ENCODE results near the gene FSIP2. TPM values are rescaled to one million over a fixed set of nuclear protein-coding genes. Genes with fewer than 3 reads are reported as not detected.

FSIP2 gene
- total and polyA plus RNA-seq, 2 donors (not counting 1 experiment from before 2014, with no cell fraction given), result 0.01 to 0.54 TPM

DNA sequence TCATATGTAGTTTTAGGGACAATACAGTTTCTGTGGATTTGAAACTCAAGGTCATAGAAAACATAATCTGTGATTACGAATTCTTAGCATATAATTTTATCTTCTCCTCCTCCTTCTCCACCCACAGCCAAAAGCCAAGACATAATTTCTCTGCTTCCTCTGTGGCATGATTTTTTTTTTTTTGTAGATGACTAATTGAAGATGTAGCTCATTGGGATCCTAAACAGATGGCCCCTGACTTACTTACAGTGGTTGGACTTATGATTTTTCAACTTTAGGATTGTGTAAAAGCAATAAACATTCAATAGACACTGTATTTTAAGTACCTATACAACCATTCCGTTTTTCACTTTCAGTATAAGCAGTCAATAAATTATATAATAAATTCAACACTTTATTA, 42.3 kb downstream of the FSIP2 start:
- no peaks in the 10 kb centered on the region for H3K36me3 ChIP-seq (replicated peaks in 1 of 2; ENCODE audit: control extremely low read depth in 1 of 2, control insufficient read depth in 1 of 2, extremely low read depth in 1 of 2, insufficient read depth in 2 of 2, low read length in 1 of 2)
- no peaks in the 10 kb centered on the region for H3K4me1 ChIP-seq (ENCODE audit: control insufficient read depth in 2 of 2, insufficient read depth in 2 of 2, low read length in 2 of 2)
- no peaks in the 10 kb centered on the region for H3K27me3 ChIP-seq (replicated peaks in 1 of 4; ENCODE audit: control extremely low read depth in 1 of 4, control insufficient read depth in 3 of 4, insufficient read depth in 4 of 4, low read length in 3 of 4)
- H3K27ac ChIP-seq (ENCODE audit: low read length in 2 of 2), result no peak overlapping the region
- intact Hi-C loops (cut with micrococcal nuclease), result no loop called here
- no peaks in the 10 kb centered on the region for H4K20me1 ChIP-seq (ENCODE audit: control insufficient read depth, insufficient read depth, low read length, poor library complexity, severe bottlenecking)
- TF ChIP-seq, protein P1, sequence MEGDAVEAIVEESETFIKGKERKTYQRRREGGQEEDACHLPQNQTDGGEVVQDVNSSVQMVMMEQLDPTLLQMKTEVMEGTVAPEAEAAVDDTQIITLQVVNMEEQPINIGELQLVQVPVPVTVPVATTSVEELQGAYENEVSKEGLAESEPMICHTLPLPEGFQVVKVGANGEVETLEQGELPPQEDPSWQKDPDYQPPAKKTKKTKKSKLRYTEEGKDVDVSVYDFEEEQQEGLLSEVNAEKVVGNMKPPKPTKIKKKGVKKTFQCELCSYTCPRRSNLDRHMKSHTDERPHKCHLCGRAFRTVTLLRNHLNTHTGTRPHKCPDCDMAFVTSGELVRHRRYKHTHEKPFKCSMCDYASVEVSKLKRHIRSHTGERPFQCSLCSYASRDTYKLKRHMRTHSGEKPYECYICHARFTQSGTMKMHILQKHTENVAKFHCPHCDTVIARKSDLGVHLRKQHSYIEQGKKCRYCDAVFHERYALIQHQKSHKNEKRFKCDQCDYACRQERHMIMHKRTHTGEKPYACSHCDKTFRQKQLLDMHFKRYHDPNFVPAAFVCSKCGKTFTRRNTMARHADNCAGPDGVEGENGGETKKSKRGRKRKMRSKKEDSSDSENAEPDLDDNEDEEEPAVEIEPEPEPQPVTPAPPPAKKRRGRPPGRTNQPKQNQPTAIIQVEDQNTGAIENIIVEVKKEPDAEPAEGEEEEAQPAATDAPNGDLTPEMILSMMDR (IDR thresholded peaks at IDR 0.05), result no peak
- TF ChIP-seq EZH2 (IDR thresholded peaks at IDR 0.05; ENCODE audit: borderline replicate concordance, insufficient read depth, low read depth, low read length, poor library complexity, severe bottlenecking), result no peak
- WGBS (ENCODE audit: insufficient coverage), result no CpG with 5 or more reads among the region's 2 CpGs
- Mint-ChIP-seq H3K27ac (no peak overlapping the region), H3K4me1 (no peaks in the 10 kb centered on the region), H3K9me3 (ENCODE audit: insufficient read depth) (no peaks in the 10 kb centered on the region), H3K4me3 (no peak overlapping the region), H3K27me3 (no peaks in the 10 kb centered on the region)
- ChIA-PET CTCF (no interaction called here), POLR2A (no interaction called here)
- DNase-seq, result no peak
- no peaks in the 10 kb centered on the region for H3K79me2 ChIP-seq (ENCODE audit: control insufficient read depth, insufficient read depth, low read length)
- H3K9ac ChIP-seq (ENCODE audit: low read length), result no peak overlapping the region
- no peak for ATAC-seq (ENCODE audit: low read depth)
- no peak overlapping the region for H3K4me3 ChIP-seq (ENCODE audit: control extremely low read depth in 1 of 5, extremely low read depth in 1 of 5, insufficient read depth in 1 of 5, low read depth in 2 of 5, low read length in 4 of 5)
- peaks cover 0 to 5% (median 0%) of the 10 kb centered on the region in 3 donors for H3K9me3 ChIP-seq (ENCODE audit: control extremely low read depth in 1 of 3, control insufficient read depth in 2 of 3, insufficient read depth in 1 of 3, low read length in 2 of 3)
- H2AFZ ChIP-seq (ENCODE audit: insufficient read depth, low read depth, low read length, poor library complexity, severe bottlenecking), result no peak overlapping the region
- no peak overlapping the region for H3K4me2 ChIP-seq (replicated peaks; ENCODE audit: low read depth, low read length, poor library complexity, severe bottlenecking)

DNA sequence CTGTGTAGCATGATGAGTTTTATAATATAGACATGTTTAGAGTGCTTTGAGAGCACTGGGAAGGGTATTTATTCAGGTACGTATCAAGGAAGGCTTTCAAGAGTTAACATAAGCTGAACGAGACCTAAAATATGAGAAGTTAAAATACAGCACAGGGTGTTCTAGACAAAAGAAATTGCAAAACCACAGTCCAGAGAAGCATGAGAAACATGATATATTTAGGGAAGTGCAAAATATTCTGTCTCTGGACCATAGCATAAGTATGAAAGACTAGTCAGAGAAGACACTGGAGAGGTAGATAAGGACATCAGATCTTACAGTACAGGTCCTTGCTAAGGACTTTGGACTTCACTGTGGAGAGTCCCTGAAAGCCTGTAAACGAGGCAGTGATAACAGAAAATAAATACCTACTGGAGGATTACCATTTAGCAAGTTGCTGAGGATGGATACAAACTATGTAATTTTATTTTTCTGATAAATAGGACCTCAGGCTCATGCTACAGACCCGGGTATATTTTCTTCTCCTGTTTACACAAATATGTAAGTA, 43.7 kb downstream of the FSIP2 start:
- no peaks in the 10 kb centered on the region for H3K4me1 ChIP-seq (ENCODE audit: control insufficient read depth in 2 of 2, insufficient read depth in 2 of 2, low read length in 2 of 2)
- no peaks in the 10 kb centered on the region for H3K79me2 ChIP-seq (ENCODE audit: control insufficient read depth, insufficient read depth, low read length)
- Mint-ChIP-seq H3K27ac (no peak overlapping the region), H3K4me1 (no peaks in the 10 kb centered on the region), H3K9me3 (ENCODE audit: insufficient read depth) (no peaks in the 10 kb centered on the region), H3K27me3 (no peaks in the 10 kb centered on the region), H3K4me3 (no peak overlapping the region)
- intact Hi-C loops (cut with micrococcal nuclease), result no loop called here
- H2AFZ ChIP-seq (ENCODE audit: insufficient read depth, low read depth, low read length, poor library complexity, severe bottlenecking), result no peak overlapping the region
- no peaks in the 10 kb centered on the region for H3K36me3 ChIP-seq (replicated peaks in 1 of 2; ENCODE audit: control extremely low read depth in 1 of 2, control insufficient read depth in 1 of 2, extremely low read depth in 1 of 2, insufficient read depth in 2 of 2, low read length in 1 of 2)
- H3K27me3 ChIP-seq (replicated peaks in 1 of 4; ENCODE audit: control extremely low read depth in 1 of 4, control insufficient read depth in 3 of 4, insufficient read depth in 4 of 4, low read length in 3 of 4), result no peaks in the 10 kb centered on the region
- no peak for ATAC-seq (ENCODE audit: low read depth)
- CTCF ChIA-PET, result no interaction called here
- H3K27ac ChIP-seq (ENCODE audit: low read length in 2 of 2), result no peak overlapping the region
- 88% methylated on average over 2 of the region's 4 CpGs for whole genome bisulfite sequencing (ENCODE audit: insufficient coverage)
- TF ChIP-seq, protein P1 (IDR thresholded peaks at IDR 0.05), result no peak
- TF ChIP-seq EZH2 (IDR thresholded peaks at IDR 0.05; ENCODE audit: borderline replicate concordance, insufficient read depth, low read depth, low read length, poor library complexity, severe bottlenecking), result no peak
- no peaks in the 10 kb centered on the region for H4K20me1 ChIP-seq (ENCODE audit: control insufficient read depth, insufficient read depth, low read length, poor library complexity, severe bottlenecking)
- H3K4me2 ChIP-seq (replicated peaks; ENCODE audit: low read depth, low read length, poor library complexity, severe bottlenecking), result no peak overlapping the region
- H3K9ac ChIP-seq (ENCODE audit: low read length), result no peak overlapping the region
- H3K9me3 ChIP-seq (ENCODE audit: control extremely low read depth in 1 of 3, control insufficient read depth in 2 of 3, insufficient read depth in 1 of 3, low read length in 2 of 3), result no peaks in the 10 kb centered on the region
- DNase-seq, result no peak
- POLR2A ChIA-PET, result interaction anchor here (0.7 kb wide), 1 partner anchor 166 kb away, joined by 6 read pairs; no protein-coding TSS in a partner anchor
- no peak overlapping the region for H3K4me3 ChIP-seq (ENCODE audit: control extremely low read depth in 1 of 5, extremely low read depth in 1 of 5, insufficient read depth in 1 of 5, low read depth in 2 of 5, low read length in 4 of 5)

All from B cell (primary cell).